Measurements from ENCODE around the gene FSTL4. TPM values are rescaled to one million over a fixed set of nuclear protein-coding genes. Genes with fewer than 3 reads are reported as not detected.

FSTL4 gene
- polyA plus RNA-seq, 1 of the 3 experiments (the other 2 are of a cell fraction), result not detected

DNA sequence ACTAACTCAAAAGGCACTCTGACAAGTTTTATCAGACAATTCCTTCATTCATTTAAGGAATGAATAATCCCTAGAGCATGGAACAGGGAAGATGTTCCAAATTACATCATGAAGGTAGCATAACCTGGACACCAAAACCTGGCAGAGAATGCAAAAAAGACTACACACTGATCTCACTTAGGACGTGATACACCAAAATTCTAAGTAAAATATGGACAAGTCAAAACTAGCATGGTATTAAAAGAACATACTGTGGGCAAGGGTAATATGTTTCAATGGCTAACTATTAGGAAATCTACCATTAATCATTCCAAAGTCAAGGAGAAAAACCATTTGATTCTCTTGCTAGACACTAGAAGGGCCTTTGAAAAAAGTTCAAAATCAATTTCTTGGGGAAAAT lies 384.0 kb downstream of the FSTL4 start:
- no peak overlapping the region for H3K27ac ChIP-seq (ENCODE audit: low read depth in 2 of 2, low read length in 1 of 2)
- H3K9me3 ChIP-seq, result no peaks in the 10 kb centered on the region
- H3K4me2 ChIP-seq, result no peak overlapping the region
- no peaks in the 10 kb centered on the region for H3F3A ChIP-seq (replicated peaks; ENCODE audit: insufficient read depth)
- no peak for TF ChIP-seq YY1 (IDR thresholded peaks at IDR 0.05; ENCODE audit: low read depth)
- TF ChIP-seq, protein P1, sequence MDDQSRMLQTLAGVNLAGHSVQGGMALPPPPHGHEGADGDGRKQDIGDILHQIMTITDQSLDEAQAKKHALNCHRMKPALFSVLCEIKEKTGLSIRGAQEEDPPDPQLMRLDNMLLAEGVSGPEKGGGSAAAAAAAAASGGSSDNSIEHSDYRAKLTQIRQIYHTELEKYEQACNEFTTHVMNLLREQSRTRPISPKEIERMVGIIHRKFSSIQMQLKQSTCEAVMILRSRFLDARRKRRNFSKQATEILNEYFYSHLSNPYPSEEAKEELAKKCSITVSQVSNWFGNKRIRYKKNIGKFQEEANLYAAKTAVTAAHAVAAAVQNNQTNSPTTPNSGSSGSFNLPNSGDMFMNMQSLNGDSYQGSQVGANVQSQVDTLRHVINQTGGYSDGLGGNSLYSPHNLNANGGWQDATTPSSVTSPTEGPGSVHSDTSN (IDR thresholded peaks at IDR 0.05), result no peak
- TF ChIP-seq, protein P2, sequence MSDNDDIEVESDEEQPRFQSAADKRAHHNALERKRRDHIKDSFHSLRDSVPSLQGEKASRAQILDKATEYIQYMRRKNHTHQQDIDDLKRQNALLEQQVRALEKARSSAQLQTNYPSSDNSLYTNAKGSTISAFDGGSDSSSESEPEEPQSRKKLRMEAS (IDR thresholded peaks at IDR 0.05; ENCODE audit: low read depth), result no peak
- TF ChIP-seq, protein P3, sequence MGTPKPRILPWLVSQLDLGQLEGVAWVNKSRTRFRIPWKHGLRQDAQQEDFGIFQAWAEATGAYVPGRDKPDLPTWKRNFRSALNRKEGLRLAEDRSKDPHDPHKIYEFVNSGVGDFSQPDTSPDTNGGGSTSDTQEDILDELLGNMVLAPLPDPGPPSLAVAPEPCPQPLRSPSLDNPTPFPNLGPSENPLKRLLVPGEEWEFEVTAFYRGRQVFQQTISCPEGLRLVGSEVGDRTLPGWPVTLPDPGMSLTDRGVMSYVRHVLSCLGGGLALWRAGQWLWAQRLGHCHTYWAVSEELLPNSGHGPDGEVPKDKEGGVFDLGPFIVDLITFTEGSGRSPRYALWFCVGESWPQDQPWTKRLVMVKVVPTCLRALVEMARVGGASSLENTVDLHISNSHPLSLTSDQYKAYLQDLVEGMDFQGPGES (IDR thresholded peaks at IDR 0.05; ENCODE audit: low read depth, low read length), result no peak
- no peak for TF ChIP-seq EP300 (IDR thresholded peaks at IDR 0.05; ENCODE audit: borderline replicate concordance in 1 of 2, low read depth in 1 of 2, low read length in 1 of 2)
- no peak for TF ChIP-seq TEAD4 (IDR thresholded peaks at IDR 0.05; ENCODE audit: borderline replicate concordance, insufficient read depth)
- TF ChIP-seq RCOR1 (IDR thresholded peaks at IDR 0.05; ENCODE audit: low read length), result no peak
- TF ChIP-seq MEF2A (IDR thresholded peaks at IDR 0.05; ENCODE audit: borderline replicate concordance, low read depth), result no peak
- TF ChIP-seq TCF12 (IDR thresholded peaks at IDR 0.05), result no peak
- TF ChIP-seq SIN3A (IDR thresholded peaks at IDR 0.05; ENCODE audit: borderline replicate concordance, low read depth, low read length), result no peak
- TF ChIP-seq, protein P4, sequence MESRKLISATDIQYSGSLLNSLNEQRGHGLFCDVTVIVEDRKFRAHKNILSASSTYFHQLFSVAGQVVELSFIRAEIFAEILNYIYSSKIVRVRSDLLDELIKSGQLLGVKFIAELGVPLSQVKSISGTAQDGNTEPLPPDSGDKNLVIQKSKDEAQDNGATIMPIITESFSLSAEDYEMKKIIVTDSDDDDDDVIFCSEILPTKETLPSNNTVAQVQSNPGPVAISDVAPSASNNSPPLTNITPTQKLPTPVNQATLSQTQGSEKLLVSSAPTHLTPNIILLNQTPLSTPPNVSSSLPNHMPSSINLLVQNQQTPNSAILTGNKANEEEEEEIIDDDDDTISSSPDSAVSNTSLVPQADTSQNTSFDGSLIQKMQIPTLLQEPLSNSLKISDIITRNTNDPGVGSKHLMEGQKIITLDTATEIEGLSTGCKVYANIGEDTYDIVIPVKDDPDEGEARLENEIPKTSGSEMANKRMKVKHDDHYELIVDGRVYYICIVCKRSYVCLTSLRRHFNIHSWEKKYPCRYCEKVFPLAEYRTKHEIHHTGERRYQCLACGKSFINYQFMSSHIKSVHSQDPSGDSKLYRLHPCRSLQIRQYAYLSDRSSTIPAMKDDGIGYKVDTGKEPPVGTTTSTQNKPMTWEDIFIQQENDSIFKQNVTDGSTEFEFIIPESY (IDR thresholded peaks at IDR 0.05; ENCODE audit: borderline replicate concordance, low read depth), result no peak
- TF ChIP-seq RFX5 (IDR thresholded peaks at IDR 0.05; ENCODE audit: low read length), result no peak
- TF ChIP-seq, protein P5, sequence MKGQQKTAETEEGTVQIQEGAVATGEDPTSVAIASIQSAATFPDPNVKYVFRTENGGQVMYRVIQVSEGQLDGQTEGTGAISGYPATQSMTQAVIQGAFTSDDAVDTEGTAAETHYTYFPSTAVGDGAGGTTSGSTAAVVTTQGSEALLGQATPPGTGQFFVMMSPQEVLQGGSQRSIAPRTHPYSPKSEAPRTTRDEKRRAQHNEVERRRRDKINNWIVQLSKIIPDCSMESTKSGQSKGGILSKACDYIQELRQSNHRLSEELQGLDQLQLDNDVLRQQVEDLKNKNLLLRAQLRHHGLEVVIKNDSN (IDR thresholded peaks at IDR 0.05; ENCODE audit: borderline replicate concordance, low read depth), result no peak
- no peak for TF ChIP-seq ELF1 (IDR thresholded peaks at IDR 0.05)
- no peak for TF ChIP-seq NRF1 (IDR thresholded peaks at IDR 0.05; ENCODE audit: low read depth, low read length)
- H2AFZ ChIP-seq (ENCODE audit: low read depth), result no peak overlapping the region
- H3K9ac ChIP-seq, result no peak overlapping the region
- ChIA-PET CTCF (no interaction called here), POLR2A (no interaction called here)
- no peaks in the 10 kb centered on the region for H3K36me3 ChIP-seq (replicated peaks in 1 of 2; ENCODE audit: control insufficient read depth in 1 of 2, insufficient read depth in 2 of 2, low read length in 1 of 2)
- no peaks in the 10 kb centered on the region for H4K20me1 ChIP-seq (ENCODE audit: insufficient read depth)
- no peaks in the 10 kb centered on the region for H3K79me2 ChIP-seq (ENCODE audit: insufficient read depth)
- no peak for DNase-seq
- no peaks in the 10 kb centered on the region for H3K27me3 ChIP-seq (ENCODE audit: insufficient read depth)
- no peaks in the 10 kb centered on the region for H3K9me2 ChIP-seq
- H3K4me1 ChIP-seq (ENCODE audit: control insufficient read depth in 1 of 2, insufficient read depth in 2 of 2, low read depth in 1 of 2, low read length in 1 of 2), result peaks cover 0 to 3% of the 10 kb centered on the region in 2 experiments; a peak in 2 of 4 replicates
- H3K4me3 ChIP-seq (ENCODE audit: low read depth in 2 of 2, low read length in 1 of 2), result no peak overlapping the region
- 43% methylated on average over 1 of the region's 1 CpG for WGBS (ENCODE audit: low lambda C conversion rate)

Measured in SK-N-SH (cell line).